DMS153 treated with DMSO at 0.1 percent for 48 hours (cell line): ENCODE results near the gene ZNF408.
"Not testable (repeated sequence)": the region's sequence is repeated elsewhere in the genome, so short reads cannot be mapped to it uniquely, and the experiment has no call there.

ENCODE experiments used
- DNase-seq: peaks from one replicate; lab custom pipeline; 2025; ENCODE audit not compliant: unreplicated experiment; lab: John Stamatoyannopoulos, UW

ZNF408 gene

DNA sequence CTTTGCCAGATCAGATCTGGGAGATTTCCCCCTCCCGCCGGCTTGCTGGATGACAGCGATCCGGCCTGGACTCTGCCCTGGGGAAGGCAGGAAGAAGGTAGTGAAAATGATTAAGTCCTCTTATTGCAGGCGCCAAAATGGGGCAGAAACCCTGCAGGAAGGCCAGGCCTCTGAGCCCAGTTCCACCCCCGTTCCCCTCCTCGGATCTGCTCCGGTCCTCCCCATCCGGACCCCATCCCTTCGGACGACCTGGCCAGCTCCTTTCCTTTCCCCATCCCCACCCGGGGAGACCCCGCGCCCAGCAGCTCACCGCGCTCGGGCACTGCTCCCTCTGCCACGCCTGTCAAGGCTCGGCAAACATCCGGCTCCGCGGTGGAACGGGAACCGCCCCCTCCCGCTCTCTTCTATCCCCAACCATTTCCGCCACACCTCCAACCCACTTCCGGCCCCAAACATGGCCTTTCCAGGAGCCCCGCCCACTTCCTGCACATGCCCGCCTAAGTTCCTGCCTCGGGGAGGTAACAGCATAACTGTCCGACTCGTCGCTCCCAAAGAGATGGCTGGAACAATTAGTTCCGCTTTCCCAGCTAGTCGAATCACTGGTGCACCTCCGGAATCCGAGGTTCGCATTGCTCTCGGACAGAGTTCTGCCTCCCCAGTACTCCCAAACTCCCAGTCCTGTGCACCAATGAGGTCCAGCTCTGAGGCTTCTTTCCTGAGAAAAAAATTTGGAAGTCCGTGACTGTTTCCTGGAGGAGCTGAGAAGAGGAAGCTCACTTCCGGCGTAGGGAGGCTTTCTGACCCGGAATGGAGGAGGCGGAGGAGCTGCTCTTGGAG is at the start of gene ZNF408, which contains the start of gene ARHGAP1:
Gene ZNF408 (plus strand): TSS at position 791 of the 837 bp plus-strand sequence. CDS start 17 bp downstream, at position 808.
Gene ARHGAP1 (minus strand): TSS at position 379 of the 837 bp plus-strand sequence. CDS start 4,512 bp downstream, outside the sequence.
- DNase-seq, result peak; percentile 97

- no peak for DNase-seq
These were observed 45.2 kb upstream of the ZNF408 start for GRCh38 chr11:46655631-46656030.

- DNase-seq, result no peak
These were observed 43.6 kb upstream of the ZNF408 start for GRCh38 chr11:46657186-46657585.

- DNase-seq, result no peak
These were observed 42.6 kb upstream of the ZNF408 start for GRCh38 chr11:46658259-46658658.

- no peak for DNase-seq
These were observed 40.9 kb upstream of the ZNF408 start for GRCh38 chr11:46659908-46660307.

DNA sequence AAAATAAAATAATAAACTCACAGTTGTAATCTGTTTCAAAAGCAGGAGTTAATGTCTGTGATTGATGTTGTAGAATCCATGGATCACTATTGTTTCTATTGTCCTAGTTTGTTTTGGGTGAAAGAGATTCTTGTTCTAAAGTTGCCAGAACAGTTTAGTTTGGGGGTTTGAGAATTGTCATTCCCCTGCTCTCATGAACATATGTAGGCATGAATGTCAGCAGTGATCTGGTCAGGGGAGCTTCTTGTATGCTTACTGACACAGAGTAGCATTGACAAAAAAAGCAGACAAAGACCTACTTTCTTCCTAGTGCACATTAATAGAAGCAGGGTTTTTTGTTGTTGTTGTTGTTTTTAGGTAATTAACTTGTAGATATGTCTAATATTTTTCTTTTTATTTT is 39.0 kb upstream of the ZNF408 start:
- DNase-seq, result no peak

GRCh38 chr11:46662366-46662765 is 38.5 kb upstream of the ZNF408 start:
- no peak for DNase-seq

GRCh38 chr11:46663277-46663940 is 37.4 kb upstream of the ZNF408 start:
- DNase-seq, result no peak

DNA sequence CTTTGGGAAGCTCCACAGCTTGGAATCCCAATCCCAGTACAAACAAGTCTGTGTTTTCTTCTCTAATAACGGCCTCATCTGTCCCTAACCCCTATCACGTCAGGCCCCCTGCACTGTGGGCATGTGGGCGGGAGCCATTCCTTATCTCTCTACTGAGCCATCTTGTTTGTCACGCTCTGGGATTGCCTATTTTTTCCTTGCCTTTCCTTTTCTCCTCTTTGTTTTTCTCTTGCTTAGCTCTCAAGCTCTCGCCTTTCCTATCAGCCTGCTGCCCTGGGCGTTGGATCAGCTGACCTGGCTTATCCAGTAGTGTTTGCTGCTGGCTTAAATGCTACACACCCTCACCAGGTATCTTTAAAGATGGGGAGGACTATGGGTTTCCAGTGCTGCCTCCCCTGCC is 36.2 kb upstream of the ZNF408 start:
- no peak for DNase-seq

GRCh38 chr11:46665356-46665755 is 35.5 kb upstream of the ZNF408 start:
- DNase-seq, result no peak

DNA sequence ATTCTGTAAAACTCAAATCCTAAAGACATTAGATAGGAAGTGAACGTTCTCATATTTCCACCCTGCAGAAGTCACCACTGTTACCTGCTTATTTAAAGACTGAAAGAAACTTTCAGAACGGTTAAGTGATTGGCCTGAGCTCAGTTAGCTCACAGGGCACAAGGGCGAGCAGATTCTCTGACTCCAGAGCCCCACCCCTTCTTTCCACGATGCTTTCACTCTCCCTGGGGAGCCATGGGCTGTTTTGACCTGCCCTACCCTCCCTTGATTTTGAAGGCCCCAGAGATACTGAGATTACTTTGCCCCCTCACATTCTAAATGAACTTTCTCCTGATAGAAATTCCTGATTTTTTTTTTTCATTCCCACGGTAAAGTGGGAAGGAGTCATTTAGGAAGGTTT is 34.3 kb upstream of the ZNF408 start:
- DNase-seq, result no peak

DNA sequence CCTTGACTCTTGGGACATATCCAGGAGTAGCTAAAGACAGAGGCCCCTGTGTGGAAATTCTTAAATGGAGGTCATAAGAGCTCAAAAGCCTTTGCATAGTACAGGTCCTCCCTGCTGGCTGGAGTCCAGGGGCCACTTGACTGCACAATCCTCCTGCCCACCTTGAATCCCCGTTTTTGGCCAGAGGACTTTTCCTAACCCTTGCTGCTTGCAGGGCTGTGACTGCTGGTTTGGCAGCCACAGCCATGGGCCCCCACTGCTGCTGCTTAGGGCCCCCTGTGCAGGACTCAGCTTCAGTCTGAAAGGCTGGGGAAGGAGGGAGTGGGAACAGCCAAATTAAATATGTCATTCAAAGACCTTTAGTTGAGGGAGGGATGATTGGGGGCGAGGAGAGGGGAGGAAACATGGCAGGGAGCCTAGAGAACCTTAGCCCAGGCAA is 33.8 kb upstream of the ZNF408 start:
- no peak for DNase-seq

- no peak for DNase-seq
These were observed 32.2 kb upstream of the ZNF408 start for GRCh38 chr11:46668480-46669085.

DNA sequence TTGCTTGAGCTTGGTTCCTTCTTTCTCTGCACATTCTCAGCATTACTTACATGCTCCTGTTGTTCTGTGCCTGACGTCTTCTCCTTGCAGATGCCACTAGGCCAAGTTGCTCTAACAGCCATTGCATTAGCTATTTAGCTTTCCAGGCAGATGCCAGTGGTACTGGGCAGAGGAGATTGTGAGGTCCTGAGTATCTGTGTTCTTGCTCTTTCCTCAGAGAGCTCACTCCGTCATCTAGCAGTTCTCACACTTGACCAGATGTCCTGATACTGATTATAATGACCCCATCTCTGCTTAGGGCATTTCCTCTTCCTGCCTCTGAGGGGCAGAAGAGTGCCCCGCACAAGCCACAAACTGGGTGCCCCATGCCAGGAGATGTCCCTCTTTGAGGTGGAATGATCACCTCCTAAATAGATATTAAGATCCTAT is 31.1 kb upstream of the ZNF408 start:
- DNase-seq, result peak; percentile 2

GRCh38 chr11:46670521-46670920 is 30.3 kb upstream of the ZNF408 start:
- DNase-seq, result not testable (repeated sequence)

GRCh38 chr11:46671958-46672315 is 28.9 kb upstream of the ZNF408 start:
- DNase-seq, result no peak

- DNase-seq, result no peak
These were observed 28.4 kb upstream of the ZNF408 start for GRCh38 chr11:46672381-46672839.

DNA sequence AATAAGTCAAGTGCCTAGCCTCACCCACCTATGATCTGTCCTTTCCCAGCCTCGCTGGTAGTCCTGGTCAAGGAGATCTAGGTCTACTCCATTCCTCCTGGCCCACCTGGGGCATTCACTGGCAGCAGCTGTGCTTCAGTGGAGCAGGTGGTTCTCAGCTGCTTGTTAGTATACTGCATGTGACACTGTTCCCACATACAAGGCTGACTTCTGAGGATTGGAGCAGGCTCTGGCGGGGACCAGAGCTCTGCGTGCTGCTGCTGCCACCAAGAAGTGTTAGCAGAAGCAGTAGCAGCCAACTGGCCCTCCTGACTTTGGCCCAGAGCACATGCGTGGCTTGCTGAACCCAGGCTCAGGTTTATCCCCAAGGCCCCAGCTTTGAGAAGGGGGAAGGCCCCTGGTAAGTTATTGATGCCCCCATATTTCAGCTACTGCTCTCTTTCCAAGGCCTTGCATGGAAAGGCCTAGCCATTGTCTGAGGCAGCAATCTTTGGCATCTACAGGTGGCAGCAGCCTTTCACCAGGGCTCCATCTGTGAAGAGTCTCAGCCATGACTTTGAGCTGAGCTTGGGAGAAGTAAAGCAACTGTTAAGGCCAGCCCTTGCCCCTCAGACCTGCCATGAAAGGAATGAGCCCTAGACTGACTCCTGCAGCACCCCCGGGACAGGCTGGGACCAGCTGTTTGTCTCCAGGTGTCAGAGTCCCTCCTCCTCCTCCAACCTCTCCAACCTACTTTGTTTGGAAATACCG is 26.9 kb upstream of the ZNF408 start:
- DNase-seq, result no peak

DNA sequence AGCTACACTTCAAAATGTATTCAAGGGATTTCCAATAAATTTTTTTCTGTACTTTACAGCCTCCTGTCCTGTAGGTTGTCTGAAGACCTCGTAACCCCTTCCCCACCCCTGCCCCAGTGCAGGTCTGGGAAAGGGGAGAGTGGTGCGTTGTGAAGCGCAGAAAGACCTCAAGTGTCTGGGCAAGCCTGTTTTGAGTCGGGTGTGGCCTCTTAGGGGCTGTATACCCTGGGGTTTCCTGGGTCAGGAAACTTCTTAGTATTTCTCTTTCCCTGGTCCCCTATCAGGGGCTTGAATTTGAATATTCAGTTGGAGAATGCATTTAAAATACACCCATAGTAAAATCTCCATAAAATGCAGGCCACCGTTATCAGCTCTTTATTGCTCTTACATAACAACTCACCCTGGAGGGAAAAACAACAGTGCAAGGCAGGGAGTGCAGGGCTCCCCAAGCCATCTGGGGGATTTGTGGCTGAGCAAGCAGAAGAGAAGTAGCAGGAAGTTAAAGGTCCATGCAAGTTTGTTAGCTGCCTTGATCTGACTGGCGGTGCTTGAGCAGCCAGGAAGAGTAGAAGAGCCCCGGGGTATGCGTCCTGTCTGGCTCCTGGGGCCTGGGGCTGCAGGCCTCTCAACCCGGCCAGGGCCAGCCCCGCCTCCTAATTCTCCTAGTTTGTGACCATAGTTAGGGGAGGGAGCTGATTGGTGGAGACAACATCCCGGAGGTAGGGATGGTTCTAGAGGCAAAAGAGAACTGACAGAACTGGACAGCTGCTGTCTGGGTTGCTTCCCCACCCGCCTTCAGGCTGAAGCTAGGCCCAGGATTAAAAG is 26.2 kb upstream of the ZNF408 start:
- DNase-seq, result no peak

GRCh38 chr11:46675288-46675851 is 25.5 kb upstream of the ZNF408 start:
- DNase-seq, result no peak
